ENCODE results near the gene SFT2D3.

SFT2D3 gene

GRCh38 chr2:127660291-127660578, 41.1 kb upstream of the SFT2D3 start:
- Histone ChIP-seq H3K9me3 (ENCODE audit: control insufficient read depth, insufficient read depth, low read length) (no peaks in the 10 kb centered on the region), H3K4me1 (ENCODE audit: insufficient read depth, low read length) (peaks cover 7% of the 10 kb centered on the region; the same call in 1 of the 2 replicates), H3K36me3 (ENCODE audit: insufficient read depth, low read length) (no peaks in the 10 kb centered on the region), H3K9ac (ENCODE audit: low read depth, low read length) (no peak overlapping the region)

GRCh38 chr2:127661072-127661649, 40.1 kb upstream of the SFT2D3 start:
- Histone ChIP-seq H3K9ac (ENCODE audit: low read depth, low read length) (no peak overlapping the region), H3K9me3 (ENCODE audit: control insufficient read depth, insufficient read depth, low read length) (no peaks in the 10 kb centered on the region), H3K36me3 (ENCODE audit: insufficient read depth, low read length) (no peaks in the 10 kb centered on the region), H3K4me1 (ENCODE audit: insufficient read depth, low read length) (peaks cover 7% of the 10 kb centered on the region; the same call in 1 of the 2 replicates)

GRCh38 chr2:127661949-127662510, 39.3 kb upstream of the SFT2D3 start:
- no peak overlapping the region for H3K9ac ChIP-seq (ENCODE audit: low read depth, low read length)
- H3K4me1 ChIP-seq (ENCODE audit: insufficient read depth, low read length): peaks cover 7% of the 10 kb centered on the region; the same call in 1 of the 2 replicates
- H3K36me3 ChIP-seq (ENCODE audit: insufficient read depth, low read length): no peaks in the 10 kb centered on the region
- H3K9me3 ChIP-seq (ENCODE audit: control insufficient read depth, insufficient read depth, low read length): no peaks in the 10 kb centered on the region

GRCh38 chr2:127662937-127663565, 38.2 kb upstream of the SFT2D3 start:
- H3K9me3 ChIP-seq (ENCODE audit: control insufficient read depth, insufficient read depth, low read length): no peaks in the 10 kb centered on the region
- peaks cover 7% of the 10 kb centered on the region; the same call in 1 of the 2 replicates for H3K4me1 ChIP-seq (ENCODE audit: insufficient read depth, low read length)
- H3K9ac ChIP-seq (ENCODE audit: low read depth, low read length): no peak overlapping the region
- H3K36me3 ChIP-seq (ENCODE audit: insufficient read depth, low read length): no peaks in the 10 kb centered on the region

GRCh38 chr2:127663566-127664064, 37.7 kb upstream of the SFT2D3 start:
- no peaks in the 10 kb centered on the region for H3K9me3 ChIP-seq (ENCODE audit: control insufficient read depth, insufficient read depth, low read length)
- peak overlapping the region; percentile 61; the same call in 1 of the 2 replicates for H3K9ac ChIP-seq (ENCODE audit: low read depth, low read length)
- no peaks in the 10 kb centered on the region for H3K36me3 ChIP-seq (ENCODE audit: insufficient read depth, low read length)
- H3K4me1 ChIP-seq (ENCODE audit: insufficient read depth, low read length): peaks cover 7% of the 10 kb centered on the region; the same call in 1 of the 2 replicates

GRCh38 chr2:127664065-127664894, 37.0 kb upstream of the SFT2D3 start:
- peaks cover 7% of the 10 kb centered on the region; the same call in 1 of the 2 replicates for H3K4me1 ChIP-seq (ENCODE audit: insufficient read depth, low read length)
- peak overlapping the region; percentile 61; the same call in 1 of the 2 replicates for H3K9ac ChIP-seq (ENCODE audit: low read depth, low read length)
- no peaks in the 10 kb centered on the region for H3K9me3 ChIP-seq (ENCODE audit: control insufficient read depth, insufficient read depth, low read length)
- no peaks in the 10 kb centered on the region for H3K36me3 ChIP-seq (ENCODE audit: insufficient read depth, low read length)

- Histone ChIP-seq H3K36me3 (ENCODE audit: insufficient read depth, low read length) (no peaks in the 10 kb centered on the region), H3K4me1 (ENCODE audit: insufficient read depth, low read length) (peaks cover 7% of the 10 kb centered on the region; the same call in 1 of the 2 replicates), H3K9ac (ENCODE audit: low read depth, low read length) (no peak overlapping the region), H3K9me3 (ENCODE audit: control insufficient read depth, insufficient read depth, low read length) (no peaks in the 10 kb centered on the region)
These were observed 36.4 kb upstream of the SFT2D3 start for GRCh38 chr2:127664895-127665225.

GRCh38 chr2:127665267-127665893, 35.9 kb upstream of the SFT2D3 start:
- H3K36me3 ChIP-seq (ENCODE audit: insufficient read depth, low read length): no peaks in the 10 kb centered on the region
- no peak overlapping the region for H3K9ac ChIP-seq (ENCODE audit: low read depth, low read length)
- peaks cover 7% of the 10 kb centered on the region; the same call in 1 of the 2 replicates for H3K4me1 ChIP-seq (ENCODE audit: insufficient read depth, low read length)
- H3K9me3 ChIP-seq (ENCODE audit: control insufficient read depth, insufficient read depth, low read length): no peaks in the 10 kb centered on the region

GRCh38 chr2:127669056-127669455, 32.2 kb upstream of the SFT2D3 start:
- Histone ChIP-seq H3K36me3 (ENCODE audit: insufficient read depth, low read length) (no peaks in the 10 kb centered on the region), H3K9me3 (ENCODE audit: control insufficient read depth, insufficient read depth, low read length) (no peaks in the 10 kb centered on the region), H3K4me1 (ENCODE audit: insufficient read depth, low read length) (no peaks in the 10 kb centered on the region), H3K9ac (ENCODE audit: low read depth, low read length) (no peak overlapping the region)

GRCh38 chr2:127670055-127670956, 31.0 kb upstream of the SFT2D3 start:
- H3K9me3 ChIP-seq (ENCODE audit: control insufficient read depth, insufficient read depth, low read length): no peaks in the 10 kb centered on the region
- H3K36me3 ChIP-seq (ENCODE audit: insufficient read depth, low read length): no peaks in the 10 kb centered on the region
- H3K9ac ChIP-seq (ENCODE audit: low read depth, low read length): no peak overlapping the region
- no peaks in the 10 kb centered on the region for H3K4me1 ChIP-seq (ENCODE audit: insufficient read depth, low read length)

GRCh38 chr2:127670957-127671290, 30.4 kb upstream of the SFT2D3 start:
- H3K9ac ChIP-seq (ENCODE audit: low read depth, low read length): no peak overlapping the region
- H3K36me3 ChIP-seq (ENCODE audit: insufficient read depth, low read length): no peaks in the 10 kb centered on the region
- no peaks in the 10 kb centered on the region for H3K4me1 ChIP-seq (ENCODE audit: insufficient read depth, low read length)
- H3K9me3 ChIP-seq (ENCODE audit: control insufficient read depth, insufficient read depth, low read length): no peaks in the 10 kb centered on the region

- Histone ChIP-seq H3K4me1 (ENCODE audit: insufficient read depth, low read length) (no peaks in the 10 kb centered on the region), H3K36me3 (ENCODE audit: insufficient read depth, low read length) (no peaks in the 10 kb centered on the region), H3K9ac (ENCODE audit: low read depth, low read length) (no peak overlapping the region), H3K9me3 (ENCODE audit: control insufficient read depth, insufficient read depth, low read length) (no peaks in the 10 kb centered on the region)
These were observed 29.6 kb upstream of the SFT2D3 start for GRCh38 chr2:127671557-127672302.
